Loucy (cell line): ENCODE data around the gene FICD.

ENCODE experiments used
- EZH2phosphoT487 ChIP-seq: fragments of 200-600 bp; IDR thresholded peaks from 2 replicates; pipeline ENCODE4 v1.6.1; 2018; ENCODE audit warnings: antibody characterized with exemption, mild to moderate bottlenecking, moderate library complexity, borderline replicate concordance
- TF ChIP-seq, protein P1 (sequence below): fragments of 200-600 bp; sonication (generic); conservative IDR thresholded peaks from 2 replicates; pipeline ENCODE4 v1.5.1; 2014; ENCODE audit warnings: mild to moderate bottlenecking, antibody characterized with exemption, low read length

DNA sequence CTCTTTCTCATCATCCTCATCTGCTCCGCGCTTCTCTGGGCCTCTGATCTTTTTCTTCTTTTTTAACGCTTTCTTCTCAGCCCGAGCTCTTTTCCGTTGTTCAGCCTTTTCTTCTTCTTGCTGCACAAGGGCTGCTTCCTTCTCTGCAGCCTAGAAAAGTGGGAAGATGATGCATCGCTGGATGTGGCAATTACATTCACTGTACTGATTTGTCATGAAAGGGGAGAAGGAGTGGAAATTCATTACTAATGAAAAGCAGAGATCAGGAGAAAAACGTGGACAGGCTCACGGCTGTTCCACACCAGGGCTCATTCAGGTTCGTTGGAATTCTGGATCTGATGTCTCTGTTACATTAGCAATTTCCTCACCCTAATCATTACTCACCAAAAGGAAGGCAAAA lies 15.1 kb downstream of the FICD start:
- TF ChIP-seq, protein P1, sequence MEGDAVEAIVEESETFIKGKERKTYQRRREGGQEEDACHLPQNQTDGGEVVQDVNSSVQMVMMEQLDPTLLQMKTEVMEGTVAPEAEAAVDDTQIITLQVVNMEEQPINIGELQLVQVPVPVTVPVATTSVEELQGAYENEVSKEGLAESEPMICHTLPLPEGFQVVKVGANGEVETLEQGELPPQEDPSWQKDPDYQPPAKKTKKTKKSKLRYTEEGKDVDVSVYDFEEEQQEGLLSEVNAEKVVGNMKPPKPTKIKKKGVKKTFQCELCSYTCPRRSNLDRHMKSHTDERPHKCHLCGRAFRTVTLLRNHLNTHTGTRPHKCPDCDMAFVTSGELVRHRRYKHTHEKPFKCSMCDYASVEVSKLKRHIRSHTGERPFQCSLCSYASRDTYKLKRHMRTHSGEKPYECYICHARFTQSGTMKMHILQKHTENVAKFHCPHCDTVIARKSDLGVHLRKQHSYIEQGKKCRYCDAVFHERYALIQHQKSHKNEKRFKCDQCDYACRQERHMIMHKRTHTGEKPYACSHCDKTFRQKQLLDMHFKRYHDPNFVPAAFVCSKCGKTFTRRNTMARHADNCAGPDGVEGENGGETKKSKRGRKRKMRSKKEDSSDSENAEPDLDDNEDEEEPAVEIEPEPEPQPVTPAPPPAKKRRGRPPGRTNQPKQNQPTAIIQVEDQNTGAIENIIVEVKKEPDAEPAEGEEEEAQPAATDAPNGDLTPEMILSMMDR: no peak
- TF ChIP-seq EZH2phosphoT487: no peak
